Heart left ventricle (tissue), 13 donors: ENCODE results near the gene FTL.

Experiments used
- CTCF ChIP-seq, 12 donors: fragments of 200-600 bp; sonication (generic) in 4 of 12; IDR thresholded peaks; one replicate each; pipeline versions ENCODE4 v1.5.0 to v1.8.0; 2018 to 2022; ENCODE audit warnings: antibody characterized with exemption in 12 of 12, mild to moderate bottlenecking in 5 of 12
- POLR2A ChIP-seq, 2 donors: fragments of 450-650 bp; IDR thresholded peaks; one replicate each; pipeline ENCODE4 v1.6.1; 2017; ENCODE audit warnings: antibody characterized with exemption in 2 of 2, mild to moderate bottlenecking in 2 of 2, moderate library complexity in 2 of 2
- donor health status: ischemic (EF 13 %, LVEDD 7.1; RV severe dilation, severe dysfunction).
- donor health status: DM: no; HTN: yes; CAD: no.
- donor health status: DM: no; HTN: no; CAD: no.
- donor health status: ischemic (EF 25% LVEDD 6.9; RV normal size, moderate dysfunction).
- donor health status: ischemic (EF 25% LVEDD 5.7; RV mildly dilated, moderate dysfunction).
- donor health status: ischemic (EF 35%, LVEDD 5.7; RV mildly dilated, moderate dysfunction).
- donor health status: nonischemic (EF 11% LVEDD 7.7; RV severe dilation, severe dysfunction).
- donor health status: DM: yes; HTN: yes; CAD: no.
- donor health status: PGD.
- donor health status: ischemic (EF 29% LVEDD 5.4; RV normal size, mild dysfunction).
- donor health status: nonischemic (EF 23%, LVEDD 6.1; RV moderate dilation, normal function).

- TF ChIP-seq CTCF (IDR thresholded peaks at IDR 0.05) (no peak), POLR2A (IDR thresholded peaks at IDR 0.05) (no peak)
Measured at GRCh38 chr19:48985711-48986110, 20.6 kb downstream of the FTL start.
